SK-N-SH (cell line): ENCODE results near the gene CARS2. TPM values are rescaled to one million over a fixed set of nuclear protein-coding genes. Genes with fewer than 3 reads are reported as not detected.

Experiments
- CTCF ChIA-PET: fragments of 300-600, 350-600 bp; formaldehyde crosslinking; extraction: SDS; loops from one replicate; lab custom pipeline; 2021; lab: Yijun Ruan, JAX
- POLR2A ChIA-PET: fragments of 350-600 bp; sonication (Branson Sonifier 250); formaldehyde crosslinking; extraction: SDS; loops from one replicate; lab custom pipeline; 2020; ENCODE audit warnings: antibody characterized with exemption, inconsistent platforms; lab: Yijun Ruan, JAX
- DNase-seq: peaks from one replicate; pipeline ENCODE4 v3.0.0; 2012
- H2AFZ ChIP-seq: fragments of 200-600 bp; sonication (generic); 2 replicates; pipeline ENCODE4 v1.8.1; 2016; ENCODE audit warnings: antibody characterized with exemption, mild to moderate bottlenecking, low read depth
- H3F3A ChIP-seq: fragments of 200-600 bp; sonication (generic); replicated peaks from 2 replicates; pipeline ENCODE3; 2016; ENCODE audit warnings: antibody characterized with exemption, mild to moderate bottlenecking; ENCODE audit not compliant: insufficient read depth
- H3K27ac ChIP-seq, 2 experiments: fragments of 200-500 bp in 1 of 2; fragments of 200-600 bp in 1 of 2; sonication (Bioruptor generic) in 1 of 2; sonication (generic), shearing (Covaris generic) in 1 of 2; 2 replicates each; pipeline versions ENCODE4 v1.5.1 to v1.6.1; 2014 to 2016; ENCODE audit warnings: low read depth in 2 of 2, inconsistent platforms in 1 of 2, low read length in 1 of 2, mild to moderate bottlenecking in 1 of 2, mixed read lengths in 1 of 2
- H3K27me3 ChIP-seq: fragments of 200-600 bp; sonication (generic), shearing (Covaris generic); 2 replicates; pipeline ENCODE4 v1.6.1; 2016; ENCODE audit warnings: mixed run types; ENCODE audit not compliant: insufficient read depth
- H3K36me3 ChIP-seq, 2 experiments: fragments of 200-500 bp in 1 of 2; fragments of 200-600 bp in 1 of 2; sonication (Bioruptor generic) in 1 of 2; sonication (generic) in 1 of 2; replicated peaks in 1 of 2; 2 replicates each; pipeline versions ENCODE3 to v1.5.1; 2014 to 2016; ENCODE audit warnings: low read length in 1 of 2, mild to moderate bottlenecking in 1 of 2; ENCODE audit not compliant: insufficient read depth in 2 of 2, control insufficient read depth in 1 of 2
- H3K4me1 ChIP-seq, 2 experiments: fragments of 200-500 bp in 1 of 2; fragments of 200-600 bp in 1 of 2; sonication (Bioruptor generic) in 1 of 2; sonication (generic), shearing (Covaris generic) in 1 of 2; 2 replicates each; pipeline versions ENCODE4 v1.5.1 to v1.6.1; 2014 to 2016; ENCODE audit warnings: low read depth in 1 of 2, low read length in 1 of 2, mixed run types in 1 of 2; ENCODE audit not compliant: insufficient read depth in 2 of 2, control insufficient read depth in 1 of 2
- H3K4me2 ChIP-seq: fragments of 200-600 bp; sonication (generic), shearing (Covaris generic); 2 replicates; pipeline ENCODE4 v1.6.1; 2017; ENCODE audit warnings: mixed run types
- H3K4me3 ChIP-seq, 2 experiments: fragments of 200-500 bp in 1 of 2; fragments of 200-600 bp in 1 of 2; sonication (Bioruptor generic) in 1 of 2; sonication (generic), shearing (Covaris generic) in 1 of 2; 2 replicates each; pipeline versions ENCODE4 v1.5.1 to v1.8.1; 2014 to 2016; ENCODE audit warnings: low read depth in 2 of 2, inconsistent platforms in 1 of 2, low read length in 1 of 2, mild to moderate bottlenecking in 1 of 2, mixed read lengths in 1 of 2, moderate library complexity in 1 of 2
- H3K79me2 ChIP-seq: fragments of 200-600 bp; sonication (generic); 2 replicates; pipeline ENCODE4 v1.8.1; 2017; ENCODE audit warnings: mild to moderate bottlenecking; ENCODE audit not compliant: insufficient read depth
- H3K9ac ChIP-seq: fragments of 200-600 bp; sonication (generic); 2 replicates; pipeline ENCODE4 v1.6.1; 2017; ENCODE audit warnings: mixed run types
- H3K9me2 ChIP-seq: fragments of 200-600 bp; sonication (generic); 2 replicates; pipeline ENCODE4 v1.6.1; 2017; ENCODE audit warnings: mixed run types
- H3K9me3 ChIP-seq: fragments of 200-600 bp; sonication (generic); 2 replicates; pipeline ENCODE4 v1.6.1; 2017; ENCODE audit warnings: mixed run types, mild to moderate bottlenecking, moderate library complexity
- H4K20me1 ChIP-seq: fragments of 200-600 bp; sonication (generic); 2 replicates; pipeline ENCODE4 v1.6.1; 2017; ENCODE audit warnings: mild to moderate bottlenecking, mixed run types; ENCODE audit not compliant: insufficient read depth
- CTCF ChIP-seq: fragments of 200-600 bp; sonication (generic); IDR thresholded peaks from 2 replicates; pipeline ENCODE4 v1.6.1; 2017; ENCODE audit warnings: antibody characterized with exemption, mild to moderate bottlenecking, moderate library complexity
- FOXM1 ChIP-seq: IDR thresholded peaks from 2 replicates; pipeline ENCODE4 v1.4.0; 2012; ENCODE audit warnings: low read depth, mild to moderate bottlenecking
- GATA2 ChIP-seq: sonication (generic); formaldehyde crosslinking; IDR thresholded peaks from 2 replicates; pipeline ENCODE4 v1.5.0; 2020; ENCODE audit warnings: mild to moderate bottlenecking, missing genetic modification reagents
- MXI1 ChIP-seq: IDR thresholded peaks from 2 replicates; pipeline ENCODE4 v1.6.1; 2012; ENCODE audit warnings: mild to moderate bottlenecking, low read depth, low read length, improper control_type of control experiment
- REST ChIP-seq: IDR thresholded peaks from 2 replicates; pipeline ENCODE4 v1.6.1; 2012; ENCODE audit warnings: mild to moderate bottlenecking, low read depth, low read length, moderate library complexity
- SIN3A ChIP-seq: IDR thresholded peaks from 2 replicates; pipeline ENCODE4 v1.6.1; 2012; ENCODE audit warnings: low read depth, mild to moderate bottlenecking, low read length, moderate library complexity, borderline replicate concordance
- SMC3 ChIP-seq: IDR thresholded peaks from 2 replicates; pipeline ENCODE4 v1.6.1; 2012; ENCODE audit warnings: low read depth, low read length, improper control_type of control experiment
- TEAD4 ChIP-seq: IDR thresholded peaks from 2 replicates; pipeline ENCODE4 v1.4.0; 2012; ENCODE audit warnings: mild to moderate bottlenecking, borderline replicate concordance; ENCODE audit not compliant: insufficient read depth
- WGBS: methylation state at CpG from one replicate; pipeline ENCODE4 v1.1.6; 2017; ENCODE audit warnings: low lambda C conversion rate; 5-methylcytosine and 5-hydroxymethylcytosine counted together
- polyA plus RNA-seq, 3 experiments: library from polyadenylated mRNA; depleted of rRNA; stranded (reverse); fragments of >200 nt; gene quantifications; 2 replicates each; pipeline ENCODE4 v1.2.3, GENCODE V29; 2012

CARS2 gene
- polyA plus RNA-seq, 1 of the 3 experiments (the other 2 are of a cell fraction), result 78.6 TPM

- POLR2A ChIA-PET, result no interaction called here
- peaks cover 44 to 54% of the 10 kb centered on the region in 2 experiments for H3K36me3 ChIP-seq
Measured at GRCh38 chr13:110684388-110685056, 21.4 kb downstream of the CARS2 start.

More at GRCh38 chr13:110684388-110685056, 21.4 kb downstream of the CARS2 start:
- Histone ChIP-seq H3K4me2 (no peak overlapping the region), H3K9me3 (no peaks in the 10 kb centered on the region), H3K27me3 (no peaks in the 10 kb centered on the region), H4K20me1 (no peaks in the 10 kb centered on the region), H2AFZ (no peak overlapping the region), H3K79me2 (no peaks in the 10 kb centered on the region), H3K4me3 (no peak overlapping the region), H3K9me2 (no peaks in the 10 kb centered on the region), H3K9ac (no peak overlapping the region), H3K27ac (no peak overlapping the region), H3K4me1 (no peaks in the 10 kb centered on the region), H3F3A (peaks cover 4% of the 10 kb centered on the region)
- CTCF ChIA-PET, result interaction anchor here (1.3 kb wide), 1 partner anchor 25 kb away, joined by 3 read pairs; no protein-coding TSS in a partner anchor
- DNase-seq, result no peak
- 95% methylated on average over 3 of the region's 8 CpGs for WGBS
- TF ChIP-seq MXI1, result no peak
- TF ChIP-seq GATA2, result no peak
- TF ChIP-seq REST, result no peak
- TF ChIP-seq FOXM1, result no peak
- TF ChIP-seq CTCF, result no peak
- no peak for TF ChIP-seq SIN3A
- TF ChIP-seq TEAD4, result no peak
- TF ChIP-seq SMC3, result no peak
